Adrenal gland (tissue), 12 donors: ENCODE measurements around the gene NALF2. TPM values are rescaled to one million over a fixed set of nuclear protein-coding genes. Genes with fewer than 3 reads are reported as not detected.

Source experiments
- DNase-seq, 7 donors: peaks; one replicate each; pipeline ENCODE4 v3.0.0-alpha.2; 2019 to 2020
- H3K27ac ChIP-seq, 5 donors: fragments of 200-600 bp; sonication (generic) in 4 of 5; 1 replicate in 3 of 5; 2 replicates in 2 of 5; pipeline versions ENCODE4 v1.5.1 to v1.8.0; 2016 to 2020; ENCODE audit warnings: mild to moderate bottlenecking in 1 of 5
- H3K27me3 ChIP-seq: fragments of 200-600 bp; 2 replicates; pipeline ENCODE4 v1.8.0; 2021
- H3K36me3 ChIP-seq, 2 donors: fragments of 200-600 bp; replicated peaks in 1 of 2; 1 replicate in 1 of 2; 2 replicates in 1 of 2; pipeline versions ENCODE4 v1.5.1 to v1.8.0; 2018 to 2022
- H3K4me1 ChIP-seq, 2 donors: fragments of 200-600 bp; replicated peaks in 1 of 2; 1 replicate in 1 of 2; 2 replicates in 1 of 2; pipeline versions ENCODE4 v1.5.1 to v1.8.0; 2018 to 2021
- H3K4me3 ChIP-seq, 4 donors: fragments of 200-600 bp; sonication (generic) in 3 of 4; one replicate each; pipeline ENCODE4 v1.5.1; 2016 to 2018
- H3K9me3 ChIP-seq, 3 donors: fragments of 200-600 bp; sonication (generic) in 1 of 3; replicated peaks in 1 of 3; 1 replicate in 2 of 3; 2 replicates in 1 of 3; pipeline versions ENCODE4 v1.5.1 to v1.8.0; 2016 to 2021
- POLR2A ChIP-seq, 2 donors: fragments of 450-650 bp; IDR thresholded peaks; one replicate each; pipeline ENCODE4 v1.6.1; 2017; ENCODE audit warnings: antibody characterized with exemption in 2 of 2, mild to moderate bottlenecking in 2 of 2, moderate library complexity in 1 of 2
- WGBS, 4 donors: extraction: QIAGEN DNeasy Blood & Tissue Kit in 2 of 4; methylation state at CpG; one replicate each; pipeline versions ENCODE4 v1.1.5 to v1.1.7; 2013 to 2017; 5-methylcytosine and 5-hydroxymethylcytosine counted together
- intact Hi-C, 2 donors: fragments of 100-400 bp; cut with DNase I; formaldehyde crosslinking; loops; one replicate each; pipeline versions ENCODE4 v1.14.1 to v1.15.0; 2022 to 2023
- polyA plus RNA-seq, 3 donors: library from polyadenylated mRNA; stranded (reverse); fragments of 200-250 nt in 2 of 3; fragments of 350-450 nt in 1 of 3; fragmentation: Illumina TruSeq in 1 of 3; extraction: RNeasy Lipid Tissue Mini Kit (QIAGEN cat#74804) in 1 of 3; gene quantifications; one replicate each; pipeline ENCODE4 v1.2.3, GENCODE V29; 2013 to 2014
- total RNA-seq, 9 donors: library from RNA; depleted of rRNA in 4 of 9; stranded (reverse); fragments of >200 nt in 4 of 9; fragments of 120-200 nt in 1 of 9; fragmentation: NEBNext Ultra II Directional in 1 of 9; extraction: Animal tissue kit (Norgen Biotek cat#: 25700) in 1 of 9; gene quantifications; one replicate each; pipeline versions ENCODE4 v1.1.0 to v1.2.4, GENCODE V29; 2013 to 2023
- TF ChIP-seq, protein P1 (sequence below), 6 experiments: fragments of 450-650 bp in 4 of 6; fragments of 200-600 bp in 2 of 6; sonication (generic) in 1 of 6; IDR thresholded peaks; 1 replicate in 5 of 6; 2 replicates in 1 of 6; pipeline versions ENCODE4 v1.5.1 to v1.8.0; 2016 to 2021; ENCODE audit warnings: antibody characterized with exemption in 6 of 6, mild to moderate bottlenecking in 2 of 6, moderate library complexity in 1 of 6
- donor health status: healthy with polysubstance abuse.
- donor health status: Bipolar disorder and iron deficiency.
- donor health status: DM: yes; HTN: yes; CAD: no.
- donor health status: DM: no; HTN: no; CAD: no.
- donor health status: DM: no; HTN: no; CAD: no.
- donor health status: DM: yes; HTN: yes; CAD: no.

Gene NALF2
- total and polyA plus RNA-seq, 12 donors = 0.22 to 2.7 (median 0.85) TPM

DNA sequence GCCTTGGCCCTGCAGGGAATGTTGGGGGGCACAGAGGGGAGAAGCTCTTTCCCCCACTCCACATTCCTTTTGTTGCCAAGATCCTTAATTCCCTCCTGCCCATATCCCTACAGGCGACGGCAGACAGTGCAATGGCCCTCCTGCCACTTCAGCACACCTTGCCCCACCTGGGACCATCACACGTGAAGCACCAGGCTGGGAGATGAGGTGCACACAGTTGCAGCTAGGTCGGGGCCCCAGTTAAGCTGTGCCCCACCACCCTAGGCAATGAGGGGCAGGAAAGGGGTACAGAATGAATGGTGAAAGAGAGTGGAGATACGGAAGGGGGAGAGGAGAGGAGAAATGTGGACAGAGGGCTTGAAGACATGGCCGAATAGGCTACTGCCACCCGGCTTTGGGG is 26.2 kb downstream of the NALF2 start:
- Histone ChIP-seq H3K36me3 (no peaks in the 10 kb centered on the region), H3K27ac (no peak overlapping the region), H3K9me3 (no peaks in the 10 kb centered on the region), H3K4me3 (no peak overlapping the region), H3K27me3 (peaks cover 22% of the 10 kb centered on the region), H3K4me1 (no peaks in the 10 kb centered on the region)
- 76 to 93% (median 81%) methylated on average over 7 of the region's 7 CpGs for WGBS, 4 donors
- TF ChIP-seq, protein P1, sequence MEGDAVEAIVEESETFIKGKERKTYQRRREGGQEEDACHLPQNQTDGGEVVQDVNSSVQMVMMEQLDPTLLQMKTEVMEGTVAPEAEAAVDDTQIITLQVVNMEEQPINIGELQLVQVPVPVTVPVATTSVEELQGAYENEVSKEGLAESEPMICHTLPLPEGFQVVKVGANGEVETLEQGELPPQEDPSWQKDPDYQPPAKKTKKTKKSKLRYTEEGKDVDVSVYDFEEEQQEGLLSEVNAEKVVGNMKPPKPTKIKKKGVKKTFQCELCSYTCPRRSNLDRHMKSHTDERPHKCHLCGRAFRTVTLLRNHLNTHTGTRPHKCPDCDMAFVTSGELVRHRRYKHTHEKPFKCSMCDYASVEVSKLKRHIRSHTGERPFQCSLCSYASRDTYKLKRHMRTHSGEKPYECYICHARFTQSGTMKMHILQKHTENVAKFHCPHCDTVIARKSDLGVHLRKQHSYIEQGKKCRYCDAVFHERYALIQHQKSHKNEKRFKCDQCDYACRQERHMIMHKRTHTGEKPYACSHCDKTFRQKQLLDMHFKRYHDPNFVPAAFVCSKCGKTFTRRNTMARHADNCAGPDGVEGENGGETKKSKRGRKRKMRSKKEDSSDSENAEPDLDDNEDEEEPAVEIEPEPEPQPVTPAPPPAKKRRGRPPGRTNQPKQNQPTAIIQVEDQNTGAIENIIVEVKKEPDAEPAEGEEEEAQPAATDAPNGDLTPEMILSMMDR (IDR thresholded peaks at IDR 0.05) = no peak
- no peak for TF ChIP-seq POLR2A (IDR thresholded peaks at IDR 0.05)
- no peak for DNase-seq
- intact Hi-C loops = no loop called here

GRCh38 chrX:69531031-69531755 is 27.1 kb downstream of the NALF2 start:
- Histone ChIP-seq H3K4me3 (no peak overlapping the region), H3K27ac (no peak overlapping the region), H3K9me3 (no peaks in the 10 kb centered on the region), H3K4me1 (no peaks in the 10 kb centered on the region), H3K27me3 (peaks cover 21% of the 10 kb centered on the region), H3K36me3 (no peaks in the 10 kb centered on the region)
- intact Hi-C loops = no loop called here
- no peak for TF ChIP-seq POLR2A (IDR thresholded peaks at IDR 0.05)
- TF ChIP-seq, protein P1 (IDR thresholded peaks at IDR 0.05) = no peak
- DNase-seq = no peak
- 80 to 94% (median 86%) methylated on average over 8 of the region's 8 CpGs for WGBS, 4 donors

DNA sequence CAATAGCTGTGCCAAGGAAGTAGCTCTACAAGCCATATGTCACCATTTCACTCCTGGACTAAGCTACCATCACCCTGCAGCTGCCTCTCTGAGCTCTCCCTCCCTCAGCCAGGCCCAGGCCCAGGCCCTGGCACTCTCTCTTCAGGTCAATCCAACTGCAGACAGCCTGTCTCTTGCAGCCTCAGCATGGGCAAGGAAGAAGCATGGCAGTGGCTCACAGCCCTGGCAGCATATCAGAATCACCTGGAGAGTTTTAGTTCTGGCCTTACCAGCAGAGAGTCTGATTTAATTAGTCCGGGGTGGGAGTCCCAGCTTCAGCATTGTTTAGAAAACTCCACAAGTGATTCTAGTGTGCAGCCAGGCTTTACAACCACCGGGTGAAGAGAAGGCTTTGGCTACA is 31.5 kb downstream of the NALF2 start:
- peaks cover 0 to 3% of the 10 kb centered on the region in 2 donors for H3K4me1 ChIP-seq
- DNase-seq = no peak
- no peaks in the 10 kb centered on the region for H3K36me3 ChIP-seq
- WGBS, 4 donors = 58 to 70% (median 66%) methylated on average over 2 of the region's 2 CpGs
- intact Hi-C loops = loop anchor here in 1 of 2 donors (5.0 kb wide), 2 partner anchors 82 to 497 kb away; partner anchors contain the start of gene EDA
- no peaks in the 10 kb centered on the region for H3K9me3 ChIP-seq
- no peak for TF ChIP-seq POLR2A (IDR thresholded peaks at IDR 0.05)
- TF ChIP-seq, protein P1 (IDR thresholded peaks at IDR 0.05) = no peak
- H3K27ac ChIP-seq = no peak overlapping the region
- H3K4me3 ChIP-seq = no peak overlapping the region
- no peaks in the 10 kb centered on the region for H3K27me3 ChIP-seq

GRCh38 chrX:69538321-69538876 is 34.3 kb downstream of the NALF2 start:
- no peak for TF ChIP-seq POLR2A (IDR thresholded peaks at IDR 0.05)
- TF ChIP-seq, protein P1 (IDR thresholded peaks at IDR 0.05) = peak; percentile 57 to 89 (median 77)
- intact Hi-C loops = loop anchor here in 1 of 2 donors (5.0 kb wide), 2 partner anchors 79 to 494 kb away; partner anchors contain the start of gene EDA
- WGBS, 4 donors = 3 to 45% (median 14%) methylated on average over 14 to 45 of the region's 45 CpGs
- H3K4me1 ChIP-seq = peaks cover 0 to 3% of the 10 kb centered on the region in 2 donors
- H3K36me3 ChIP-seq = no peaks in the 10 kb centered on the region
- no peaks in the 10 kb centered on the region for H3K9me3 ChIP-seq
- peak; percentile 66 to 83 (median 78) for DNase-seq
- peak overlapping the region in 2 of 4 donors; percentile 14 to 57 for H3K4me3 ChIP-seq
- H3K27ac ChIP-seq = peak overlapping the region in 1 of 5 donors; percentile 48
- H3K27me3 ChIP-seq = no peaks in the 10 kb centered on the region
